Measurements from ENCODE around the gene RGS19.

GRCh38 chr20:64058536-64058935 is 20.8 kb downstream of the RGS19 start:
- no peak for TF ChIP-seq CTCF (IDR thresholded peaks at IDR 0.05)
- no peak for TF ChIP-seq POLR2A (IDR thresholded peaks at IDR 0.05)

Measured in heart left ventricle (tissue), 13 donors.